Fibroblast of the aortic adventitia (primary cell): ENCODE results near the gene MAD1L1. TPM values are rescaled to one million over a fixed set of nuclear protein-coding genes. Genes with fewer than 3 reads are reported as not detected.

Experiments
- DNase-seq: peaks from one replicate; pipeline ENCODE4 v3.0.0-alpha.2; 2010; ENCODE audit warnings: low read depth
- H3K4me3 ChIP-seq: 2 replicates; pipeline ENCODE4 v1.5.1; 2011; ENCODE audit warnings: low read depth, mild to moderate bottlenecking, control low read depth, low read length, moderate library complexity
- total RNA-seq: library from RNA; depleted of rRNA; stranded (reverse); fragments of >200 nt; gene quantifications from 2 replicates; pipeline ENCODE4 v1.2.3, GENCODE V29; 2012; ENCODE audit warnings: low replicate concordance
- TF ChIP-seq, protein P1 (sequence below): IDR thresholded peaks from 2 replicates; pipeline ENCODE4 v1.5.1; 2011; ENCODE audit warnings: mild to moderate bottlenecking, low read length, control low read depth, inconsistent platforms; ENCODE audit not compliant: insufficient read depth

MAD1L1 gene
- total RNA-seq, 1 donor = 22.9 TPM

DNA sequence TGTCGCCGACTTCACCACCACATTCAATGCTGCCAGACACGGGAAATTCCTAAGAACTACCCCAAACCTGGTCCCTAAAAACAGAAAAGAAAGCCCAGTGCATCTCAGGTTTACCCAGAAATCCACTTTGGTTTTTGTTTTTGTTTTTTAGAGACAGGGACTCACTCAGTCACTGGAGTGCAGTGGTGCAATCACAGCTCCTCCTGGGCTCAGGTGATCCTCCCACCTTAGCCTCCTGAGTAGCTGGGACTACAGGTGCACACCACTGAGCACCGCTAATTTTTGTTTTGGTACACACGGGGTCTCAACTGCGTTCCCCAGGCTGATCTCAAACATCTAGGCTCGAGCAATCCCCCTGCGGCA, 22.8 kb downstream of the MAD1L1 start:
- no peak overlapping the region for H3K4me3 ChIP-seq
- TF ChIP-seq, protein P1, sequence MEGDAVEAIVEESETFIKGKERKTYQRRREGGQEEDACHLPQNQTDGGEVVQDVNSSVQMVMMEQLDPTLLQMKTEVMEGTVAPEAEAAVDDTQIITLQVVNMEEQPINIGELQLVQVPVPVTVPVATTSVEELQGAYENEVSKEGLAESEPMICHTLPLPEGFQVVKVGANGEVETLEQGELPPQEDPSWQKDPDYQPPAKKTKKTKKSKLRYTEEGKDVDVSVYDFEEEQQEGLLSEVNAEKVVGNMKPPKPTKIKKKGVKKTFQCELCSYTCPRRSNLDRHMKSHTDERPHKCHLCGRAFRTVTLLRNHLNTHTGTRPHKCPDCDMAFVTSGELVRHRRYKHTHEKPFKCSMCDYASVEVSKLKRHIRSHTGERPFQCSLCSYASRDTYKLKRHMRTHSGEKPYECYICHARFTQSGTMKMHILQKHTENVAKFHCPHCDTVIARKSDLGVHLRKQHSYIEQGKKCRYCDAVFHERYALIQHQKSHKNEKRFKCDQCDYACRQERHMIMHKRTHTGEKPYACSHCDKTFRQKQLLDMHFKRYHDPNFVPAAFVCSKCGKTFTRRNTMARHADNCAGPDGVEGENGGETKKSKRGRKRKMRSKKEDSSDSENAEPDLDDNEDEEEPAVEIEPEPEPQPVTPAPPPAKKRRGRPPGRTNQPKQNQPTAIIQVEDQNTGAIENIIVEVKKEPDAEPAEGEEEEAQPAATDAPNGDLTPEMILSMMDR = no peak
- DNase-seq = no peak

DNA sequence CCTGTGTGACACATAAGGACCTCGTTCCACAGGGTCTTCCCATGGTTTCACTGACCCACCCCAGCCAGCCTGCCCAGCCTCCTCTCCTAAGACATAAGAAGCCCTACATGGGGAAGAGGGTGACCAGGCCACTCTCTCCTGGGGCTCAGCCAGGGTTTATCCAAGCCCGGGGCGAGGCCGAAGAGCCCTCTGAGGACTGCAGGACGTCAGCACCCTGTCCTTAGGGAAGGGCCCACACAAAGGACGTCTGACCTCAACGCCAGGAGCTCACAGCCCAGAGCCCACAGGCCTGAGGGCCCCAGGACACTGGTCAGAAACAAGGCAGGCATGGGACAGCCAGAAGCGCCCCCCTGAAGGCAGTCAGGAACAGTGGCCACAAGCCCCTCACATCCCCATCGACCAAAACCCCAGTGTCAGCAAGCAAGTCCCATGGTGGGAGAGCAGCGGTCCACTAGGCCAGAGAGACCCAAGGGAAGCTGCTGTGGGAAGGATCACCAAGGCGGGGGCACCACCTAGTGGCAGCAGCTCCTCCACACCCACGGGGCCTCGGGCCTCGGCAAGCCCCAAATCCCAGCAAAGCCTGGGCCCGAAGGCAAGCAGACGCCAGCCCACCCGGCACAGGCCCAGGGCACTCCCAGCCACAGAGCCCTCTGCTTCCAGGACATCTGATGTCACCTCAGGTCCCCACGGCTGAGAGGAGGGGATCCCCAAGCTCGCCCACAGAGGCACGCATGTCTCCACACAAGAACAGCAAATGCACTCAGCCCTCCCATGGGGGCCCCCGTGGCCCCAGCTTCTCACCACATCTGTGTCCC, 23.4 kb downstream of the MAD1L1 start:
- TF ChIP-seq, protein P1 = peak; percentile 91
- no peak overlapping the region for H3K4me3 ChIP-seq
- peak; percentile 79 for DNase-seq

DNA sequence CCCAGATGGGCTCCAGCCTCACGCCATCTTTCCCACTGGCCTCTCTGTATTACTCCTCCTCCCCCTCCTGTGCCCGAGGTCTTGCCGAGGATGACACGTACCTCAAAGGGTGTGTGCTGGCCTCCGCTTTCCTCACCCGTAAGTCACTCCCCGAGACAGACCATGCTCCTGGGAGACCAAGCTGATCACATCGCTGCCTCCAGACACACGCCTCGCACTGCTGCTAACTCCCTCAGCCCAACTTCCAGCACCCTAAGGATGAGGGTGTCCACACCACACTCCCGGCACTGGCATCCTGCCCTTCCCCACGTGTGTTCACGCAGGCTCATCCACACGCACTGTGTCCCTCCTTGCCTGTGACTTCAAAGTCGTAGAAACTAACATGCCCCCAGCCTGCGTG, 24.0 kb downstream of the MAD1L1 start:
- DNase-seq = no peak
- TF ChIP-seq, protein P1 = no peak
- H3K4me3 ChIP-seq = no peak overlapping the region

DNA sequence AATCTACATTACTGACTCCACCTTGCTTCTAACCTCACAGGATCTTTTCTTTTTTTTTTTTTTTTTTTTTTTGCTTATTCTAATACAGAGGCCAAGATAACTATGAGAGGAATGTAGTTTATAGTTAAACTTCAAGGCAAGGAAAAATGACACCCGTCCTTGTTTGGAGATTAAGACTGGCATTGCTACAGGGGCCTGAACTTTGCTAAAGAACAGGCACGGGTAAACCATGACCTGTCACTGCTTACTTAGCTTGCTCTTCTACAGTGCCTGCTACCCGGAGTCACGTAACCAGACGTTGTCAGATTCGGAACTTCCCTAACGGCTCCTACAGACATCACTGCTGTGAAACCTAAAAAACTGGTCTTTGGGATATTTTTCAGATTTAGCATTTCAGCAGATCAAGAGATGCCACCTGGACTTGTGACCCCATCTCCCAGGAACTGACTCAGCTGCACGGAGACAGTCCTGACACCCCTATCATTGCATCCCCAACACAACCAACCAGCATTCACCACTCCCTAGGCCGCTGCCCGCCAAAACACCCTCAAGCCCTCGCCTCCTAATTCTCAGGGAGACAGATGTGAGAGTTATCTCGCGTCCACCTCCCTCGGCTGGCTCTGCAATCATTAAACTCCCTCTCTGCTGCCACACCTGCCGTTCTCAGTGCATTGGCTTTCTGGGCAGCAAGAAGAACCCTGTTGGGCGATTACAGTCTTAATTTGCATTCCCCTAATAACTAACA, 27.5 kb downstream of the MAD1L1 start:
- TF ChIP-seq, protein P1 = no peak
- peak; percentile 4 for DNase-seq
- no peak overlapping the region for H3K4me3 ChIP-seq

DNA sequence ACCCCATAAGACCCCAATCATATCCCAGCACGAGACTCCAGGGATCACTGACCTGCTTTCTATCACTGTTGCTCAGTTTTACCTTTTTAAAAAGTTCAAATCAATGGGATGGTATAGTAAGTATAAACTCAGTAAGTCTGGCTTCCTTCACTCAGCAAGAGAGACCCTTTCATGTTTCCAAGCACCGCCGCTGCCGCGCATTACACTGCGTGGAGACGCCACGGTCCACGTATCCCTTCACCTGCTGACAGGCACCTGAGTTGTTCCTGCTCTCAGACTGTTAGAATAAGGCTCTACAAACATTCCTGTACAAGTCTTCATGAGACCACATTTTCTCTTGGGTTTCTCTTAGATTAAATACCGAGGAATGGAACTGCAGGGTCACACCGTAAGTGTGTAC, 28.3 kb downstream of the MAD1L1 start:
- H3K4me3 ChIP-seq = no peak overlapping the region
- no peak for DNase-seq
- TF ChIP-seq, protein P1 = no peak

DNA sequence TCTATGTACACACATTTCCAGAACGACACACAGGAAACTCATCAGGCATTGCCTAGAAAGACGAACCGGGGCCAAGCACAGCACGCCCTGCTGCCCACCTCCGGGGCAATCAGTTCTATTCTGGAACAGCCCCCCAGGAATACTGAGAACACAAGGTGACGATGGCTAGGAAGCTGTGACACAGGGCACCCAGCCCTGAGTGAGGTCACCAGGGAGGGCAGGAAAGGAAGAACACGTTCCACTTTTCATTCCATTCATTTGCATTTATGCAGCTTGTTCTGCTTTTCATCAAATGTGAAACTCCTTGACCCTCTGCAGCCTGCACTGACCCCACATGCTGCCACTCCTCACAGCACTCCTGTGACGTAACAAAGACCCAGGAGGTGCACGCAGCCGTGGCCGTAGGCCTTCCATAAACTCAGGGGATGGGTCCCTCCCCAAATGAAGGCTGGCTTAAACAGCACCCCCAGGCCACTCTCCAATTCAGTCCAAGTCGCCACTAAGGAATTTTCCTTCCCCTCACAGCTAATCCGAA, 28.9 kb downstream of the MAD1L1 start:
- TF ChIP-seq, protein P1 = no peak
- DNase-seq = peak; percentile 11
- H3K4me3 ChIP-seq = no peak overlapping the region
